Measurements from ENCODE around the gene ASPSCR1.

The ASPSCR1 gene

DNA sequence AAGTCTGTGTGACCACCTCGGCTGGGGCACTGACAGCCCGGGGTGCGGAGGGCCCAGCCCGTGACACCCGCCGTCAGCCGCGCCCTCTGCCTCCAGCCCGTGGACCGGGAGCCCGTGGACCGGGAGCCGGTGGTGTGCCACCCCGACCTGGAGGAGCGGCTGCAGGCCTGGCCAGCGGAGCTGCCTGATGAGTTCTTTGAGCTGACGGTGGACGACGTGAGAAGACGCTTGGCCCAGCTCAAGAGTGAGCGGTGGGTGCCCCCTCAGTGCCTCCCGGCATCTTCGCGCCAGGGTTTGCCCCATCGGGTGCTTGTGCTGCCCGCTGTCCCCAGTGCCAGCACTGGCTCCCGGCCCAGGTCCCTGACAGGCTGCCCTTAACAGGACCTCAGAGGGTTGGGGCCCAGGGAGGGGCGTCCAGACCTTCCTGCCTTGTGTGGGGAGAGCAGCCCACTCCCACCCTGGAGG is 31.5 kb downstream of the ASPSCR1 start:
- no peak overlapping the region for H3K27ac ChIP-seq (replicated peaks; ENCODE audit: low read length)
- no peak overlapping the region for H2AFZ ChIP-seq (ENCODE audit: low read length)
- peak overlapping the region; percentile 65 for H3K23ac ChIP-seq (ENCODE audit: low read depth, low read length, poor library complexity)
- peaks cover 0 to 13% of the 10 kb centered on the region in 2 donors for H3K4me1 ChIP-seq (ENCODE audit: control insufficient read depth in 2 of 2, insufficient read depth in 1 of 2, low read depth in 1 of 2, low read length in 2 of 2)
- peaks cover 0 to 4% of the 10 kb centered on the region in 2 donors for H3K36me3 ChIP-seq (replicated peaks in 1 of 2; ENCODE audit: control insufficient read depth in 2 of 2, insufficient read depth in 2 of 2, low read length in 2 of 2)
- H4K8ac ChIP-seq (ENCODE audit: low read depth, low read length): no peak overlapping the region
- H3K4me3 ChIP-seq (ENCODE audit: low read length in 2 of 2): no peak overlapping the region
- H2BK120ac ChIP-seq (ENCODE audit: low read depth, low read length): no peak overlapping the region
- no peaks in the 10 kb centered on the region for H3K27me3 ChIP-seq (ENCODE audit: control insufficient read depth in 3 of 3, insufficient read depth in 3 of 3, low read depth in 1 of 3, low read length in 3 of 3)
- peaks cover 4% of the 10 kb centered on the region for H3K79me1 ChIP-seq (ENCODE audit: low read depth, low read length)
- H2BK15ac ChIP-seq (ENCODE audit: low read length): no peak overlapping the region
- no peak overlapping the region for H3K14ac ChIP-seq (ENCODE audit: low read length)
- peak overlapping the region; percentile 21 for H3K9ac ChIP-seq (ENCODE audit: low read depth, low read length, poor library complexity)
- H3K9me3 ChIP-seq (replicated peaks in 1 of 2; ENCODE audit: control insufficient read depth in 2 of 2, insufficient read depth in 1 of 2, low read depth in 1 of 2, low read length in 2 of 2): no peaks in the 10 kb centered on the region
- H2BK12ac ChIP-seq (ENCODE audit: low read length): no peak overlapping the region
- H2BK5ac ChIP-seq (ENCODE audit: low read length): peak overlapping the region; percentile 39
- no peak overlapping the region for H3K18ac ChIP-seq (ENCODE audit: low read length)
- no peak overlapping the region for H4K91ac ChIP-seq (ENCODE audit: low read depth, low read length, poor library complexity)
- no CpG with 5 or more reads among the region's 28 CpGs for whole genome bisulfite sequencing, 2 donors (ENCODE audit: extremely low coverage in 2 of 2, insufficient read length in 2 of 2, insufficient replicate concordance in 1 of 2)
- H3K4me2 ChIP-seq (ENCODE audit: insufficient read depth, low read length, poor library complexity, severe bottlenecking): no peak overlapping the region
- no peak overlapping the region for H3K4ac ChIP-seq (ENCODE audit: low read length)
- no peak overlapping the region for H2AK5ac ChIP-seq (ENCODE audit: low read depth, low read length)
- no peak for DNase-seq (ENCODE audit: low spot score)

DNA sequence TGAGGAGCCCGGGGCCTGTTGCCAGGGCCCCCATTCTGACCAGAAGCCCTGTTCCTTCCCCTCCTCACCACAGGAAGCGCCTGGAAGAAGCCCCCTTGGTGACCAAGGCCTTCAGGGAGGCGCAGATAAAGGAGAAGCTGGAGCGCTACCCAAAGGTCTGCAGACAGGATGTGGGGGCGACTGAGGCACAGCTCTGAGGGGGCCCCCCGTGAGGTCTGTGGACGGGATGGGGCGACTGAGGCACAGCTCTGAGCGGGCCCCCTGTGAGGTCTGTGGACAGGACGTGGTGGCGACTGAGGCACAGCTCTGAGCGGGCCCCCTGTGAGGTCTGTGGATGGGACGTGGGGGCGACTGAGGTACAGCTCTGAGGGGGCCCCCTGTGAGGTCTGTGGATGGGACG is 32.0 kb downstream of the ASPSCR1 start:
- H3K4me2 ChIP-seq (ENCODE audit: insufficient read depth, low read length, poor library complexity, severe bottlenecking): no peak overlapping the region
- H2BK120ac ChIP-seq (ENCODE audit: low read depth, low read length): no peak overlapping the region
- no peak overlapping the region for H3K4ac ChIP-seq (ENCODE audit: low read length)
- peak overlapping the region; percentile 65 for H3K23ac ChIP-seq (ENCODE audit: low read depth, low read length, poor library complexity)
- no peak overlapping the region for H3K9ac ChIP-seq (ENCODE audit: low read depth, low read length, poor library complexity)
- no peak overlapping the region for H3K4me3 ChIP-seq (ENCODE audit: low read length in 2 of 2)
- H2AK5ac ChIP-seq (ENCODE audit: low read depth, low read length): no peak overlapping the region
- H2BK12ac ChIP-seq (ENCODE audit: low read length): no peak overlapping the region
- no peak overlapping the region for H2AFZ ChIP-seq (ENCODE audit: low read length)
- WGBS, 2 donors (ENCODE audit: extremely low coverage in 2 of 2, insufficient read length in 2 of 2, insufficient replicate concordance in 1 of 2): no CpG with 5 or more reads among the region's 15 CpGs
- H4K8ac ChIP-seq (ENCODE audit: low read depth, low read length): no peak overlapping the region
- H3K14ac ChIP-seq (ENCODE audit: low read length): no peak overlapping the region
- H3K18ac ChIP-seq (ENCODE audit: low read length): no peak overlapping the region
- no peak for DNase-seq (ENCODE audit: low spot score)
- no peak overlapping the region for H2BK15ac ChIP-seq (ENCODE audit: low read length)
- H3K27ac ChIP-seq (replicated peaks; ENCODE audit: low read length): no peak overlapping the region
- no peak overlapping the region for H4K91ac ChIP-seq (ENCODE audit: low read depth, low read length, poor library complexity)
- peaks cover 0 to 4% of the 10 kb centered on the region in 2 donors for H3K36me3 ChIP-seq (replicated peaks in 1 of 2; ENCODE audit: control insufficient read depth in 2 of 2, insufficient read depth in 2 of 2, low read length in 2 of 2)
- H3K79me1 ChIP-seq (ENCODE audit: low read depth, low read length): peaks cover 4% of the 10 kb centered on the region
- peaks cover 0 to 12% of the 10 kb centered on the region in 2 donors for H3K4me1 ChIP-seq (ENCODE audit: control insufficient read depth in 2 of 2, insufficient read depth in 1 of 2, low read depth in 1 of 2, low read length in 2 of 2)
- H3K27me3 ChIP-seq (ENCODE audit: control insufficient read depth in 3 of 3, insufficient read depth in 3 of 3, low read depth in 1 of 3, low read length in 3 of 3): no peaks in the 10 kb centered on the region
- H3K9me3 ChIP-seq (replicated peaks in 1 of 2; ENCODE audit: control insufficient read depth in 2 of 2, insufficient read depth in 1 of 2, low read depth in 1 of 2, low read length in 2 of 2): no peaks in the 10 kb centered on the region
- no peak overlapping the region for H2BK5ac ChIP-seq (ENCODE audit: low read length)

DNA sequence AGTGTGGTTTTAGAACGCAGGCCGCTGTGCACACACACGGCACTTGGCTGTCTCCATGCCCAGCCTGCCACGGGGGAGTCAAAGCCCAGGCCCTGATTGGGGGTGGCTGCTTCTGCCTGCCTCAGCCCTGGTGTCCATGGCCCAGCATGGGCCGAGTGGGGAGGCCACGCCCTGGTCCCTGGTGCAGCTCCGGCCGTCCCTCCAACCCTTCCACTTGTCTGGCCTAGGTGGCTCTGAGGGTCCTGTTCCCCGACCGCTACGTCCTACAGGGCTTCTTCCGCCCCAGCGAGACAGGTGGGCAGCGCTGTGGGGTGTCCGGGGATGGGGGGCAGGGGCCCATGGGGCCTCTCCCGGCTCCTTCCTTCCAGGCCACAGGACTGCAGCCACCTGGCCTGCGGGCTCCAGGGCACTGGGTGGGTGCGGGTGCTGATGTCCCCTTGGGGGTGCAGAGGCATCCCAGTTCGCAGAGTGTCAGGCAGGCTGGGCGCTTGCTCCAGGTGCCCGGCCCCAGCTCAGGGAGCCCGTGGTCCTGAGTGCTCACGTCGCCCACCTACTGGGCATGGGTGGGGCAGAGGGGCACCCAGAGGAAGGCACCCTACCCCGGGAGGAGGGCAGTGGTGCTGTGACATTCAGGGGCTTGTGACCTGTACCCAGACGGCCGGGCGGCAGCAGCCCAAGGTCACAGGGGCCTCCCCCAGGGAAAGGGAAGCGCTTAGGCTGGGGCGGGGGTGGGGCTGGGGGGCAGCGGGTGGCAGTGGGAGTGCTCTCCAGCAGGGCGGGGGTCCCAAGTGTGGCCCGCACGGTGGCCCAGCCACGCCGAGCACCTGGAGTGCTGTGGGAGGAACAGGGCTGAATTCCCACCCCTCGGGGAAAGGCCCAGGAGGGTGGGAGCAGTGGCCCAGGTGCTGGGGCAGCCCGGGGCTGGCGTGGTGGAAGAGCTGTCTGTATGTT is 33.4 kb downstream of the ASPSCR1 start:
- no peak overlapping the region for H3K14ac ChIP-seq (ENCODE audit: low read length)
- no peak overlapping the region for H3K4me3 ChIP-seq (ENCODE audit: low read length in 2 of 2)
- peaks cover 3% of the 10 kb centered on the region for H3K79me1 ChIP-seq (ENCODE audit: low read depth, low read length)
- H2AFZ ChIP-seq (ENCODE audit: low read length): no peak overlapping the region
- H3K4ac ChIP-seq (ENCODE audit: low read length): no peak overlapping the region
- H4K91ac ChIP-seq (ENCODE audit: low read depth, low read length, poor library complexity): no peak overlapping the region
- no peak overlapping the region for H3K23ac ChIP-seq (ENCODE audit: low read depth, low read length, poor library complexity)
- no peak overlapping the region for H4K8ac ChIP-seq (ENCODE audit: low read depth, low read length)
- H2BK12ac ChIP-seq (ENCODE audit: low read length): no peak overlapping the region
- H3K27me3 ChIP-seq (ENCODE audit: control insufficient read depth in 3 of 3, insufficient read depth in 3 of 3, low read depth in 1 of 3, low read length in 3 of 3): no peaks in the 10 kb centered on the region
- H3K4me2 ChIP-seq (ENCODE audit: insufficient read depth, low read length, poor library complexity, severe bottlenecking): no peak overlapping the region
- H2AK5ac ChIP-seq (ENCODE audit: low read depth, low read length): no peak overlapping the region
- no peak overlapping the region for H2BK15ac ChIP-seq (ENCODE audit: low read length)
- peaks cover 1 to 4% of the 10 kb centered on the region in 2 donors for H3K36me3 ChIP-seq (replicated peaks in 1 of 2; ENCODE audit: control insufficient read depth in 2 of 2, insufficient read depth in 2 of 2, low read length in 2 of 2)
- no peak overlapping the region for H3K18ac ChIP-seq (ENCODE audit: low read length)
- no CpG with 5 or more reads among the region's 39 CpGs for WGBS, 2 donors (ENCODE audit: extremely low coverage in 2 of 2, insufficient read length in 2 of 2, insufficient replicate concordance in 1 of 2)
- no peak for DNase-seq (ENCODE audit: low spot score)
- H3K9me3 ChIP-seq (replicated peaks in 1 of 2; ENCODE audit: control insufficient read depth in 2 of 2, insufficient read depth in 1 of 2, low read depth in 1 of 2, low read length in 2 of 2): no peaks in the 10 kb centered on the region
- no peak overlapping the region for H3K9ac ChIP-seq (ENCODE audit: low read depth, low read length, poor library complexity)
- no peak overlapping the region for H2BK5ac ChIP-seq (ENCODE audit: low read length)
- no peak overlapping the region for H3K27ac ChIP-seq (replicated peaks; ENCODE audit: low read length)
- H2BK120ac ChIP-seq (ENCODE audit: low read depth, low read length): no peak overlapping the region
- H3K4me1 ChIP-seq (ENCODE audit: control insufficient read depth in 2 of 2, insufficient read depth in 1 of 2, low read depth in 1 of 2, low read length in 2 of 2): peaks cover 0 to 13% of the 10 kb centered on the region in 2 donors

DNA sequence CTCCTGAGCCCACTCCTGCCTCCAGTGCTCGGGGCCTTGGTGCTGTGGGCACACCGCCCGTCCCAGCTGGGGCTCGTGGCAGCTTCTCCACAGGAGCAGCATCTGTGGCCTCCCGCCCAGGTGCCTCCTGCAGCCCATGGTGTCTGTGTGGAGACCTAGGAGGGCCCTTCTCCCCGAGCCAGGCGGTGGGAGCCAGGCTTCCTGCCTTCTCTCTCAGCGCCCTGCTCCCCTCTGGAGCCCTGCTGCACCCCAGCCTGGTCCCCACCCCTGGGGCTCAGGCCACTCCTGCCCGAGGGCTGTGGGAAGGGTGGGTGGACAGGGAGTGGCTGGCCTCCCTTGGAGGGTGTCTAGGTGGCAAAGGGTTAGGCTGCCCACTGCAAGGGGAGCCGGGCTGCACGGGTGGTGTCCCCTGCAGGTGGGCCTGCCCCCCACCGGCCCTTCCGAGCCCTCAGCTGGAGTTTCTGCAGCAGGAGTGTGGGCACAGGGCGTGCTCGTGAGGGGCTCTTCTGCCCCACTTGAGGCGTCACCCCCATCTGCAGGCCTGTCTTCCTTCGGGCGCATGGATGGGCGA is 34.3 kb downstream of the ASPSCR1 start:
- WGBS, 2 donors (ENCODE audit: extremely low coverage in 2 of 2, insufficient read length in 2 of 2, insufficient replicate concordance in 1 of 2): no CpG with 5 or more reads among the region's 19 CpGs
- H2BK5ac ChIP-seq (ENCODE audit: low read length): no peak overlapping the region
- H3K4me1 ChIP-seq (ENCODE audit: control insufficient read depth in 2 of 2, insufficient read depth in 1 of 2, low read depth in 1 of 2, low read length in 2 of 2): peaks cover 0 to 15% of the 10 kb centered on the region in 2 donors
- H4K91ac ChIP-seq (ENCODE audit: low read depth, low read length, poor library complexity): no peak overlapping the region
- no peak overlapping the region for H2AK5ac ChIP-seq (ENCODE audit: low read depth, low read length)
- H2AFZ ChIP-seq (ENCODE audit: low read length): no peak overlapping the region
- H3K14ac ChIP-seq (ENCODE audit: low read length): no peak overlapping the region
- no peak overlapping the region for H2BK15ac ChIP-seq (ENCODE audit: low read length)
- no peaks in the 10 kb centered on the region for H3K27me3 ChIP-seq (ENCODE audit: control insufficient read depth in 3 of 3, insufficient read depth in 3 of 3, low read depth in 1 of 3, low read length in 3 of 3)
- no peaks in the 10 kb centered on the region for H3K79me1 ChIP-seq (ENCODE audit: low read depth, low read length)
- no peak overlapping the region for H2BK12ac ChIP-seq (ENCODE audit: low read length)
- H2BK120ac ChIP-seq (ENCODE audit: low read depth, low read length): no peak overlapping the region
- H3K18ac ChIP-seq (ENCODE audit: low read length): no peak overlapping the region
- H3K9ac ChIP-seq (ENCODE audit: low read depth, low read length, poor library complexity): no peak overlapping the region
- H4K8ac ChIP-seq (ENCODE audit: low read depth, low read length): no peak overlapping the region
- H3K4me3 ChIP-seq (ENCODE audit: low read length in 2 of 2): no peak overlapping the region
- DNase-seq (ENCODE audit: low spot score): no peak
- peaks cover 1 to 4% of the 10 kb centered on the region in 2 donors for H3K36me3 ChIP-seq (replicated peaks in 1 of 2; ENCODE audit: control insufficient read depth in 2 of 2, insufficient read depth in 2 of 2, low read length in 2 of 2)
- H3K4me2 ChIP-seq (ENCODE audit: insufficient read depth, low read length, poor library complexity, severe bottlenecking): no peak overlapping the region
- H3K23ac ChIP-seq (ENCODE audit: low read depth, low read length, poor library complexity): peak overlapping the region; percentile 80
- no peak overlapping the region for H3K27ac ChIP-seq (replicated peaks; ENCODE audit: low read length)
- no peaks in the 10 kb centered on the region for H3K9me3 ChIP-seq (replicated peaks in 1 of 2; ENCODE audit: control insufficient read depth in 2 of 2, insufficient read depth in 1 of 2, low read depth in 1 of 2, low read length in 2 of 2)
- H3K4ac ChIP-seq (ENCODE audit: low read length): no peak overlapping the region

Data from neuronal stem cell (in vitro differentiated cells).